Stromal cell of bone marrow (primary cell): ENCODE data around the gene RAB13.

Source experiments
- DNase-seq: peaks from one replicate; pipeline ENCODE4 v3.0.0-alpha.2; 2012; ENCODE audit warnings: low read depth

Gene RAB13

DNA sequence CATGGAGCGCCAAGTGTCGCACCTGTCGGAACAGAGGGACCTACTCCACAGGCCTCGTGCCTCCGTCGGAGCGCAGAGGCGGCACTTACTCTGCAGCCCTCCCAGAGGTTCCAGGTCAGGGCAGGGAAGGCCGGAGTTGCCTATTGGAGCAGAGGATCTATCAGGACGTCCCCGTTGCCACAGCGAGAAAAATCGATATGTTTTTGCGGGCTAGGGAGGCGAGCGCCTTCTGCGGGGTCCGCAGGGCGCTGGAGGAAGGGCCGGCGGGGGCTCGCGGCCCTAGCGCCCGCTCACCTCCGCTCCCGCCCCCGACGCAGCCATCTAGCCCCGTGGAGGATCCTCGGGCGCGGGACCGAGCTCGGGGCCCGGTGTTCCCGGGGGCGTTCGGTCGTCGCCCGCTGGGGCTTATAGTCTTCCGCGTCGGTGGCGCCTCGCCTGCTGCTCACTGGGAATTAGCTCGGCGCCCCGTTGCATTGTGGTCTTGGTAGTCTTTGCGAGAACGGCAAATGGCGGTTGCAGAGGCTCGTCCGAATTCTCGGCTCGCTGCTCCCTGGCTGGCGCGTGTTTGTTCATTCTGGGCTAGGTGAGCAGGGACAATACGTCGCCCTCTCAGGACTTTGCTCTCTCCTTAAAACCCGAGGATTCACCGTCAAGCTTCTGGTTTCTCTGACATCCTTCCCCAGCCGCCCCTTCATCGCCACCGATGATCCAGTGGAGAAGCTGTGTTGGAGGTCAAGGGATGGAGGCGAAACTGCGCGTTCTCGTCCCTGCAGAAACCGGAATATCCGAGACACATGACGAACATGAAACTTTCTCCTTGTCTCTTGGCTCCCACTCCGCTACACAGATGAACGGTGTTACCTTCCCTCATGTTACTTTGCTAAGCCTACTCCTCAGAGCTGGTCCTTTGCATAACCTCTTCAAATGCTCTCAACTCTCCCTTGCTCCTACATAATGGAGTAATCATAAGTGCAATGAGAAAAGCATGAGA, 8.6 kb downstream of the RAB13 start, which contains the start of gene JTB:
JTB (minus strand) TSS at position 425 of the 991 bp plus-strand sequence; CDS start at position 3, 422 bp downstream.
- DNase-seq = peak; percentile 74

DNA sequence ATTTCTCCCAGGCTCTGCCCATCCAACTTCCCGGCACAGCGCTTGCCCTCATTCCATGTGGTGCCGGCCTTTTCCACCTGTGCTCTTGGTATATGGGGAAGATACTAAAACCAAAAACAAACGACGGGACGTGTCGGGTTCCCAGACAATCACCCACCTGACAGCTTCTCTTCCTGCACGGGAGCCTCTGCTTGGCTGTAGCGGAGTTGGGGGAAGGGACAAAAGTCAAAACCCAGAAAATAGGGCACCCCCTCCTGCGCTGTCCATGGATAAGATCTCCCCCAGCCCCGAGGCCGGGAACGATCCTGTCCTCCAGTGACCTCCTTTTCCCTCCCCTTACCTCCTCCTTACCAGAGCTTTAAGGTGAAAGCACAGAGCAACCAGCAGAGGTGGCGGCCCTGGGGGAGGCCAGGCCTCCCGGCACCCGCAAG, 9.3 kb downstream of the RAB13 start:
- no peak for DNase-seq

DNA sequence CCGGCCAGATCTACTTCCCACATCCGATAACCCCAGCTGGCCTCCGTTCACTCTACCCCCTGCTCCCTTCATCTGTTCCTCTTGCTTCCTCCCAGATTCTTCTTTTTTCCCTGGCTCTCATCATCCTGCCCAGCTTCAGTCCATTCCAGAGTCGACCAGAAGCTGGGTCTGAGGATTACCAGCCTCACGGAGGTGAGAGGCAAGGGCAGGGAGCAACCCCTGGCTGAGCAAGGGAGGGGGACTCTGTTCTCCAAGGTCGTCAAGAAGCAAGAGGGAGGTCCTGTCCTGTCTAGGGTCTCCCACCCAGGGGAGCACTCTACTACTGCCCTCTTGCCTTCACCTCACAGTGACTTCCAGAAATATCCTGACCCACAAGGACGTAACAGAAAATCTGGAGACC, 12.6 kb downstream of the RAB13 start:
- no peak for DNase-seq

DNA sequence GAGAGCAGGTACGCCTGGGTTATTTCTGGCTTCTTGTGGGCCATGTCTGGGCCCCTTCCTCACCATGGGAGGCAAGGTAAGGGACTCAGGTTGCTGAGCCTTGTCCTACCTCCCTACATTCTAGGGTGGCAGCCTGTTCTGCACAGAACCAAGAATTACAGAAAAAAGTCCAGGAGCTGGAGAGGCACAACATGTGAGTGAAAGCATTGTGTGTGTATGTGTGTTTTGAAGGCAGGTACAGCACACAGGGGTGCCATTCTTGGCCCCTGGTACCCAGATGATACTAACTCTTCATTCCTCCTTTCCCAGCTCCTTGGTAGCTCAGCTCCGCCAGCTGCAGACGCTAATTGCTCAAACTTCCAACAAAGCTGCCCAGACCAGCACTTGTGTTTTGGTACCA, 13.1 kb downstream of the RAB13 start:
- DNase-seq = no peak

DNA sequence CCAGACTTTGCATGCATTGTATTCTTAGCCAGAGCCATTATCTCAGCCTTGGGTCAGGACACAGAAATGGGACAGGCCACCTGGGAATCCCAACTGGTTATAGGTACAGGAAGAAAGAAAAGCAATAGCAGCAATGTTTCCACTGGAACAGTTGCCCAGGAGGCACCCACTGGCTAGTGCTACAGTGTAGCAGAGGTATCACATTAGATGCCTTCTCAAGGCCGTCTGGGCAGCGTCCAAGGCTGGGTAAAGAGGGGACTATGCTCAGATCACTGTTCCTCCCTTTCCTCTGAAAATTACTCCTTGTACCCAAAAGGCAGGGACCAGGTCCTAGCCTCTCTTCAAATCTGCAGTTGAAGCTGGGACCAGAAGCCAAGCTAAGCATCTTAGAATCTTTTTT, 15.8 kb downstream of the RAB13 start:
- DNase-seq = no peak

DNA sequence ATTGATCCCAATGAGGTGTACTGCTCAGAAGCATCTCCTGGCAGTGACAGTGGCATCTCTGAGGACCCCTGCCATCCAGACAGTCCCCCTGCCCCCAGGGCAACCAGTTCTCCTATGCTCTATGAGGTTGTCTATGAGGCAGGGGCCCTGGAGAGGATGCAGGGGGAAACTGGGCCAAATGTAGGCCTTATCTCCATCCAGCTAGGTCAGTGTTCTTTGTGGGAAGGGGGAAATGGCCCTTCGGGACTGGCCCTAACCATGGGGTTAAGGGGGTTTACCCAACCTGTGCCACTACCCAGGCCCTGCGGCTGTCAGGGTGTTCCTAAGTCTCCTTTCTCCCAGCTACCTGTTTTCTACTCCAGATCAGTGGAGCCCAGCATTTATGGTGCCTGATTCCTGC, 17.2 kb downstream of the RAB13 start:
- DNase-seq = no peak

DNA sequence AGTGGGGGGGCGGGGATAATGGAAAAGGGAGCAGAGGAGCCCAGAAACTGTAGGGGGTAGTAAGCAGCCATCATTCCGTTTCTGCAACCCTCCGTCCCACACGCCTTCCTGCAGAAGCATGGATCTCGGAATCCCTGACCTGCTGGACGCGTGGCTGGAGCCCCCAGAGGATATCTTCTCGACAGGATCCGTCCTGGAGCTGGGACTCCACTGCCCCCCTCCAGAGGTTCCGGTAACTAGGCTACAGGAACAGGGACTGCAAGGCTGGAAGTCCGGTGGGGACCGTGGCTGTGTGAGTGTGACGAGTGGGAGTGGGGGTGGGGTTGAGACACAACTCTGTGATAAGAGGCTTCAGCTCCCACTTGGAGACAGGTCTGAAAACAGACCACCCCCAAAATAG, 17.7 kb downstream of the RAB13 start:
- no peak for DNase-seq

DNA sequence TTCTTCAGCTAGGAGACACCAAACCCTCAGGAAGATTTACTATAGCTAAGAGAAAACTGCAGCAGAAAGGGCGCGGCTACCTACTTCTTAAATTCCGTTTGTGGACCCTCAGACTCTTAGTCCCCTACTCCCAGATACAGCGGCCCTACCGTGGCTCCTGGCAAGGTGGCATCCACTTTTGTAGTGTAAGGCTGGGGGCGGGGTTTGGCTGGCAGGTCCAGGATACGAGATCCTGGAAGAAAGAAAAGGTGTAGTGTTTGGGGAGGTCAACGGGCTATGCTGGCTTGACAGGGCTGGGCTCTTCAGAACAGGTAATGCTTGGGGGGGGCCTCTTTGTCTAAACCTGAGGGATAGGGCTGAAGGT, 18.2 kb downstream of the RAB13 start:
- DNase-seq = no peak

DNA sequence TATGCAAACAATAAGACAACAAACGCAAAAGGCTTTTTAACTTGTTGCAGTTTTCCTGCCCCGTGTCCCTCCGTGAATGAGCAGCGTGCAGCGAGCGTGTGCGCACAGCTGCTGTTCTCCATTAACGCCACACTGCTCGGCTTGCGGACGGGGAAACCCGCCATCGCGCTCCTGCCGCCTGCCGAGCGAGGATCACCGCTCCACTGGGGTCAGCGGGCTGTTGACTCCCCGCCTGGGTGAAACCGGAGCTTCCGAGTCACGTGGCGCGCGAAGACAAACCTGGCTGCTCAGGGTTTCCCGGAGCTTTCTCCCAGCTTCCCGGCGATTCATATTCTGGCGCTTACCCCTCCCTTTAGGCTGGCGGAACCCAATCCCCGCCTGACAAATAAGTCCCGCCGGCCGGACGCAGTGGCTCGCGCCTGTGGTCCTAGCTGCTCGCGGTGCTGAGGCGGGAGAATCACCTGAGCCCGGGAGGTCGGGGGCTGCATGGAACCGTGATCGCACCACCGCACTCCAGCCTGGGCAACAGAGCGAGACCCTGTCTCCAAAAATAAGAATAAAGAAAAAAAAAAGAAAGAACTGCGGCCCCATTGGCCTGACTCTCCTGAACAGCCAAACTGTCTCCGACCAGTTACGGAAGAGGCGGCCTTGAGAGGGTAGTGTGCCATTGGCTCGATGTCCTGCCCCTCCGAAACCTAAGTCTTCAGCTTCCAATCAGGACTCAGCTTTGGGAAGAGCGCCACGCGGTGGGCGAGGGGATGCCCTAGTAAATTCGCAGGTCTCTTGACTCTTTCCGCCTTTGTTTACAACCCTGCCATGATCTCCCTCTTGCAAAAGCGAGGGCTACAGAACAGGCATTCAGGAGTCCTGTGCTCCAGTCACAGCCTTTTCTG, 18.8 kb downstream of the RAB13 start, which contains the start of gene CREB3L4:
CREB3L4 (plus strand) TSS at position 796 of the 893 bp plus-strand sequence. CDS start 624 bp downstream, outside the sequence.
- DNase-seq = peak; percentile 98

DNA sequence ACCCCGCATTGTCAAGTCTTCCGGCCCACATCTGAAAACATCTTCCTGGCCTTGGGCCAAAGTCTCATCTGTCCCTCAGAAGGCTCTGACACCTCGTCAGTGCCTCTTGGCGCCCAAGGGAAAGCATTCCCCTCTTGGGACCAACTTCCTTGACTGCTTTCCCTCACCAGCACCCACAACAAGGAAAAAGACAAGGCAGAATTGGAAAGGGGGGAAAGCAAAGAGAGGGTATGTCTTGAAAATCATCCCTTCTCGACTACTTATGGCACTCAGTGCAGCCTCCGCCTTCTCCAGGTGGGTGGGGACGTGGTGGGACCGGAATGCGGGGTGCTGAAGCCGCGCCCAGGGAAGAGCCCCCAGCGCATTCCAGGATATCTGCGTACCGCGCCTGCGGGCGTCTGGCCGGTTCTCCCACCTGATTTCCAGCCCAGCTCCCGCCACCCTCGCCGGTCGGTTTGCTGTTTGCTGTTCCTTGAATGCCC, 22.2 kb downstream of the RAB13 start:
- DNase-seq = no peak

DNA sequence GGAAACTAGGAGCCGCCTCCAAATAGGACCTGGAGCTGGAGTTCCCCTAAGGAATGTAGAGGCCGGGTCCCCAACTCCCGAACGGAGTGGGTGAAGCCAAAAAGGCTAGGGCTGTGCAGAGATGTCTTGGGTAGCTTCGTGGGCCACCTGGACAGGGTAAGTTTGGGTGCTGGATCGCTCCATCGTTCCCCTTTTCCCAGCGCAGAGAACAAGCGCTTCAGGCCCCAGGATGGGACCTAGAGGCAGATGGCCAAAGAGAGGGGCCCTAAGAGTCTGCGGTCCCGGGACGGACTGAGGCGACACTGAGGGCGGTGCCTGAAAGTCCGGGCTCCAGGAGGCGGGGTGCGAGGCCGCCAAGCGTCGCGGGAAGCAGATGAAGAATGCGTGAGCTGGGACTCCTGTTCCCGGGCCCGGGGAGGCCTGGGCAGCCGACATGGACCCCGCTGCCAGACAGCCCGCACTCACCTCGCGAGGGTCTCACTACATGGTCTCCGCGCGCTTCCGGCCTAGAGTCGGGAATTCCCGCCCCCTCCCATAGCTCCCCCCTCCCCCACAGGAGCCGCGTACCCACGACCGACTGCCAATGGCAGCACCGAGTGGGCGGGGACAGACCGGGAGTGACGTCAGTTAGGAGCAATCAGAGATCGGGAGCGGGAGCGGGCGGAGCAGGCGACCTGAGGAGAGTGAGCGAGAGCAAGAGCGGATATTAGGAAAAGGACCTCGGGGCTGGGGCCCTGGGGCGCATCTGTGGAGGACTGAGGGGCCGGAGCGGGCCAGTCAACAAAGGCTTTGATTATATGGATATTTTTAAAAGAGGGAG, 22.9 kb downstream of the RAB13 start, which contains the start of gene SLC39A1:
SLC39A1 (minus strand) TSS at position 508 of the 820 bp plus-strand sequence. CDS start 822 bp downstream, outside the sequence.
- DNase-seq = peak; percentile 93

DNA sequence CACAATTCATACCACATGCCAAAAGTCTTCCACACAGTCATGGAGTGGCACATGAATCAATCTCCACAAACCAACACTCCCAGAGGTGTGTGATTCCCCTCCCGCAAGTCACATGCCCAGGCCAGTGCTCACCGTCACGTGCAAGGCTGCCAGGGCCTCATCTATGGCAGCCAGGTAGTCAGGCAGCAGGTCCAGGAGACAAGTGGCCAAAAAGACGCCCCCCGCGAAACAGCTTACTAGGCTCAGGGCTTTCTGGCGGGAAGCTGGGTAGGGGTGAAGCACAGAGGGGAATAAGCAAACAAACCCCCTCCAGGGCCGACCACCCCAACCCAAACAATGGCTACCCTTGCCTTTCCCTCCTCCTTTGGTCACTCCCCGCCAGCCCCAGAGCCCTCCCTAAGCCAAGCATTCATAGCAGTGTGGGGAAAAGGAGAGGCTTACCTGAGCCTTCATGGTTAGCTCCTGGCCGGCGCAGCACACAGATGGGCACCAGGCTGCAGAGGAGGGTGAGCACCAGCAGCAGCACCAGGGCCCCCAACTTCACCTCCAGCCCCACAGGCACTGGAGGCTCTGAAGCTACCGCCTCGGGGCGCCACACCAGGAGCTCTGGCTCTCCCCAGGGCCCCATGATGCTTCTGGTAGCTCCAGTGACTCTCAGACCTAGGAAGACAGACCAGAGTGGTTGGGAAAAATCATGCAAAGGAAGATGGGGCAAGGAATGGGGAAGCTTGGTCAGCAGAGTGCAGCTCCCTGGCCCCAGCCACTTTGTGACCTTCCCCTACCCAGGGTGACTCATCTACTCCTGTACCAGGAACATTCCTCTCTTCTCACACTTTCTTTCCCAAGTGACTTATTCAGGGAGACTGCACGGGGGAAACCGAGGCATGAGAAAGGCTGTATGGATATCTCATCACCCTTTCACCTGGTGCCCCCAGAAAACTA, 23.8 kb downstream of the RAB13 start:
- no peak for DNase-seq

DNA sequence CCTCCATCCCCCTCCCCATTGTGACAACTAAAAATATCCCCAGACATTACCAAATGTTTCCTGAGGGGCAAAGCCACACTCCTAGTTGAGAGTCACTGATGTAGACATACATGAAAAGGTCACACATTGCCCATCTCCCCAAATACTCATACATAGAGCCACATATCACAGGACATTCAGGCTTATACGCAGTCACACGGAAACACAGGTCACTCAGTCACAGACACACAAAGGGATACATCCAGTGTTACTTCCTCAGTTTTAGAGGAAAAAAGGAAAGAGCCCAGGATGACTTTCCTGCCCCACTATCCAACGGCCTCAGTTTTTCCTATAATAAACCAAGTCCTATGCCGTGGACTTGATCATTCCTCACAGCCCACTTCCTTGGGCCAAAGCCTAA, 24.7 kb downstream of the RAB13 start:
- DNase-seq = no peak

DNA sequence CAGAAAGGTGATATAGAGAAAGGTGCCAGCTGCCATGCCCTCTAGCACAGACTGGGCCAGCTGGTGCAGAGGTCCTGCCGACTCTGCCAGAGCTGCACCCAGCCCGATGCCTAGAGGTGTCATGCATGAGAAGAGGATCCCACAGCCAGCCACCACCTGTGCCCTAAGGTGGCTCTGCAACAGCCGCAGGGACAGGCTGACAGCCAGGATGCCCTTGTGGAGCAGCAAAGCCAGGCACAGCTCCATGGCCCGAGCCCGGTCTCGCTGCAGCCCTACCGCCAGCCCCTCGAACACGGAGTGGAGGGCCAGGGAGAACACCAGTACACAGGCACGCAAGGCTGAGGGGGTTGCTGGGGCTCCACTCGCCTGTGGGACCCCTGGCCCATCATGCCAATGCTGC, 25.9 kb downstream of the RAB13 start:
- no peak for DNase-seq

DNA sequence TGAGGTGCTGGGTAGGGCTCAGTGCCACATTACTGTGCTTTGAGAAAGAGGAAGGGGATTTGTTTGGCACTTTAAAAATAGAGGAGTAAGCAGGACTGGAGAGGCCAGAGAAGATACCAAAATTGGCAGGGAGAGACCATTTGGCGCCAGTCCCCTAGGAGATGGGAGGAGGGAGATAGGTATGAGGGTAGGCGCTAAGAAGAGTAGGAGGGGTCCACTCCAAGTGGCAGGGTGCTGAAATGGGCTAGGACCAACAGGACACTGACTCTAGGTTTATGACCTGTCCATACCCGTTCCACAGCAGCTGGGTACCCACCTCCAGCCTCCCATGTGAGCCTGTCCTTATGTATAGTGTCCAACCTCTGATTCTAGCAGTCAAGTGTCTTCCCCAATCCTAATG, 26.7 kb downstream of the RAB13 start:
- no peak for DNase-seq

DNA sequence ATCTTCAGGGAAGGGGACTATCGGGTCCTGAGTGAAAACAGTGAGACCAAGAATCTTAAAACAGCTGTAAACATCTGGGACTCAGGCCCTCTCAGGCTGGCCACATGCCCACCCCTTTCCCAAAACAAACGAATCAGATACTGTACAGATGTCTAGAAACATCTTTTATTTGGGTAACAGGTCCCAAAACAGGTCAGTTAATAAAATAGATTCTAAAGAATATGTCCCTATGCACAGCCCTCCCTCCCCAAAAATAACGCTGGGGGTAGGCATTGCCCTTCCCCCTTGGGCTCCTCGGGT, 27.2 kb downstream of the RAB13 start:
- no peak for DNase-seq

DNA sequence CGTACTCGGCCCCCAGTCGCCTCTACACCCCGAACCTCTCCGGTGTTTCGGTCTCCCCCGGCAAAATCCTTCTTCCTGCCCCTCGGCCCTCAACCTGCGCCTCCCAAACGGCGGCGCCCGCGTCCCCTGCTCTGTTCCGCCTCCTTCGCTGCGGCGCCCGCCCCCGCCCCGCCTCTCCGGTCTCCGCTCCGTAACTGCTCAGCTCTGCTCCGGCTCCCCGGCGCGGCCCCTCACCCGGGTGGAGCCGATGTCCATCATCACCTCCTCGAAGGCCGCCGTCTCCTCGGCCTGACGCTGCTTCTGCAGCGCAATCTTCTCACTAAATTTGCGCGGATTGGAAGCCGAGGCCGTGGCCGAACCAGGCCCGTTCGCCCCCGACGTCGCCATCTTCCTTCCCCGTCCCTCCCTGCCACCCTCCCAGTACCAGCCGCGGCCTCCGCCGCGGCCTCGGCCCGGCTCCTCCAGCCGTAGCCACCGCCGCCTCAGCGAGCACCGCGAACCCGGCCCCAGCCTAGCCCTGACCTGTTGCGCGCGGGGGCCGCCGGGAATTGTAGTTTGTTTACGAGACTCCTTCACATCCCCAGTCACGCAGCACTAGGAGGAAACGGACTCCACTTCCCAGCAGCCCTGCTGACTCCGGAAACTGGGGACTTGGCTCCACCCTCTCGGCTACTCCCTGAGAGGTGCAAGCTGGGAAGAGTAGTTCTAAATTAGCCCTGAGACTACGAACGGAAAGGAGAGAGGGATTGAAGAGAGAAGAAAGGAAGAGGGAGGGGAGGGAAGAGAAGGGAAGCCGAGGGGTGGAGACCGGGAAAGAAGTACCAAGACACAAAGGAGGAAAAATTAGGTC, 27.8 kb downstream of the RAB13 start, which contains the start of gene CRTC2:
CRTC2 (minus strand) TSS at position 502 of the 850 bp plus-strand sequence; CDS start at position 387, 115 bp downstream.
- peak; percentile 99 for DNase-seq

DNA sequence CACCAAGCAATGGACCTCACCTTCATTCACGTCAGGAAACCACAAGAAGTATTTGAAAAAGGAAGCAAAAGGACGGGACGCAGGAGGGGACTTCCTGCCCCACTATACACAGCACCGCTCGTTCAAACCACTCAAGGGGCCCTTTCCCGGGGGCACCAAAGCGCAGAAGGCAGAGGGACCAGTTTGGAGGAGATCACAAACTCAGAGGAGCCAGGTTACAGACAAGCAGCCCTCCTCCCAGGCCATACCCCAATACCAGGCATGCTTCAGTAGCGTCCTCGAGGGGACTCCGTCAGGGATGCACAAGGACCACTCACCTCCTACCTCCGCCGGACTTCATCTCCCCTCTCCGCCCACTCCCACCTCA, 28.4 kb downstream of the RAB13 start:
- DNase-seq = no peak

DNA sequence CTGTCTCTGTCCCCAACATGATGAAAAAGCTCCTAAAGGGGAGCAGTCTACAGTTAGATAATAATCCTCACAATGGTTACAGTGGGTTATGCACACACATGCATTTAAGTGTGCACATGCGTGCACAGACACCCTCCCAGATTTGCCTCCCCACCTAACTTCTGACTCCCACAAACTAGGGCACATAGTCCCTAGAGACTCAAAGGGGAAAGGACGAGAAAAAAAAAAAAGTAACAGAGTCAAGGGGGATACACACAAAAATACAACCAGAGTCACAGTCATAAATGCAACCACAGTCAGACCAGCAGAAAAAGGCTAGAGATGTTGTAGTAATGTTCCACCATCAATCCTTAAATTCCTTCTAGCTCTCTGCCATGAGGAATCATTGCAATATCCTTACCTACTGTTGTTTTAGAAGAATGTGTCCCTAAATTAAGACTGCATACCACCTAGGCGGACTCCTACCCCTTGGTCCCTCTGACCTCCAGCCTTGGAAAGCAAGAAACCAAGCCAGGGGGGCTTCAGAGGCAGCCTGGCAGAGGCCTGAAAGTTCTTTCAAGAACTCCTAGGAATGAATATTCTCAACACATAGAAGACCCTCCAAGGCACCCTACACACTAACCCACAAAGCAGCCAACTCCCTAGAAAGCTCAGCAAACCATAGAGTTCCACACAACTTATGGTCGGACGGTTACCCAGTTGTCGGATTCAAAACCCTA, 29.0 kb downstream of the RAB13 start:
- no peak for DNase-seq
